HG03565 (cell line): ENCODE data around the gene TAS2R60.
A peak's percentile ranks its signal among the peaks of the same experiment; 100 is the strongest.
"Not testable (repeated sequence)": the region's sequence is repeated elsewhere in the genome, so short reads cannot be mapped to it uniquely, and the experiment has no call there.

Experiments
- ATAC-seq: cut with Tn5 transposase; IDR thresholded peaks from one replicate; pipeline ENCODE4 v1.9.1; 2021; ENCODE audit warnings: mild to moderate bottlenecking, moderate library complexity; ENCODE audit not compliant: unreplicated experiment

TAS2R60 gene

DNA sequence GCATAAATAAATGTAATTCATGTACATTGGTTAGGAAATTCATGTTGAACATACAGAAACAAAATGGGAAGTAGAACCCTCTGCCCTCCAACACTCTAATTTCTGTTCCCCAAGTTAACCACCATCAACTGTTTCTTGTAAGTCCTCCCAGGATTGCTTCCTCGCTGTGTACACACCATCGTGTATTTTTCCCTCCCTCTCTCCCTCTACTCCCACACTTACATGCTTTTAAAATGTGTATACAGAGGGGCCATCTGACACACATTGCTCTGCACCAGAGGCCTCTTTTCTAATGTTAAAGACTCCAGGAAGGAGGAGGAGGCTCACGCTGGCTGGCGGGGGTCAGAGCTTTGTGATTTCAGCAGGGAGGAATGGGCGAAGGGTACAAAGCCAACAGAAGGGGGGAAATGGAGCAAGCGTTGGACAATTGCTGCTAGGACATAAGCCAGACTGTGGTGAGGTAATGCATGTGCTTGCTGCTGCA is 32.7 kb upstream of the TAS2R60 start:
- no peak for ATAC-seq

DNA sequence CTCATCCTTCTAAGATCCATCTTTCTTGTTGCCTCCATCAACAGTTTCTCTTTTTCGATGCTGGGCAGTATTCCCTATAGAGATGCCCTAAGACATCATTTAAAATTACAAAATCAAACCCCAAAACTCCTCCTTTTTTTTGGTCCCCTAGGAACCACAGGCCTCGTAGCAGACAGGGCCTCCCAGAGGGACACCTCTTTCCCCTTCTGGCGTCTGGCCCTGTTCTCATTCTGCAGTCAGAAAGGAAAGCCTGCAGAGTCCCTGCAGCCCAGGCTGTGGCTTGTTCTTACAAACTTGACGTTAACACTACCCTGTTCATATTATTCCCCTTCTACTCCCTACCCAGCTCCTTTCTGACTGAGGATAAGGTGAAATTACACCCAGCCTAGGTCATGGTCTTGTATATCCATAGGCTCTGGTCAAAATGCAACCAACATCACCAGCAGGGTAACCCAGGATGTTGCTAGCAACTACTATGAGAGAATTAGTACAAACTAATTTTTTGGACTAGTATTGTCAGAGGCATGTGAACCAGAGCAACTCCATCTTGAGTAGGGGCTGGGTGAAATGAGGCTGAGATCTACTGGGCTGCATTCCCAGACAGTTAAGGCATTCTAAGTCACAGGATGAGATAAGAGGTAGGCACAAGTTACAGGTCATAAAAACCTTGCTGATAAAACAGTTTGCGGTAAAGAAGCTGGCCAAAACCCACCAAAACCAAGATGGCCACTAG is 31.1 kb upstream of the TAS2R60 start:
- no peak for ATAC-seq

DNA sequence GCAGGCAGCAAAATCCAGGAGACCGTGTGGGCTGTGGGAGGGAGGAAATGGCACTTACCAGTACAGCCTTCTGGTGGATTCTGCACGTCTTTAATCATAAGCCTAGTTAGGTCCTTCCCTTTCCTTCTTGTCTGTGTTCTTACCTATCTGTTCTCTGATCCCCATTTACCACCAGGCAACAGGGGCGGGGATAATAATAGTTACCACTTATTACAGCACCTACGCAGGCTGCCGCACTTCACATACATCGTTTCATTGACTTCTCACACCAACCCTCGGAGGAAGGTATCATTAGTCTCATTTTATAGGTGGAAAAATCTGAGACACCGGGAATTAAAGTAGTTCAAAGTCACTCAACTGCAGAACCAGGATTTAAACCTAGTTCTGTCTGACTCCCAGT is 30.1 kb upstream of the TAS2R60 start:
- no peak for ATAC-seq

DNA sequence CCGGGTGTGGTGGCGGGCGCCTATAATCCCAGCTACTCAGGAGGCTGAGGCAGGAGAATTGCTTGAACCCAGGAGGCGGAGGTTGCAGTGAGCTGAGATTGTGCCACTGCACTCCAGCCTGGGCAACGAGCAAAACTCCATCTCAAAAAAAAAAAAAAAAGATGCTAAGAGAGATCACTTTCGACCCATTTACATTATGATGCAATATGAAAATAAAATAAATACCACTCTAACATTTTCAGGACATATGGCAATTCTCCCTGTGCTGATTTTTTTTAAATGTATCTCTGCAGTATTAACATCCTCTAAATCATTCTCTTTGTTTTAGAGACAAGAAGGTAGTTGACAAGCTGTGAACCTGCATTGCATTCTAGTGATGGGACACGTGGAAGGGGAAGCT is 28.0 kb upstream of the TAS2R60 start:
- not testable (repeated sequence) for ATAC-seq

DNA sequence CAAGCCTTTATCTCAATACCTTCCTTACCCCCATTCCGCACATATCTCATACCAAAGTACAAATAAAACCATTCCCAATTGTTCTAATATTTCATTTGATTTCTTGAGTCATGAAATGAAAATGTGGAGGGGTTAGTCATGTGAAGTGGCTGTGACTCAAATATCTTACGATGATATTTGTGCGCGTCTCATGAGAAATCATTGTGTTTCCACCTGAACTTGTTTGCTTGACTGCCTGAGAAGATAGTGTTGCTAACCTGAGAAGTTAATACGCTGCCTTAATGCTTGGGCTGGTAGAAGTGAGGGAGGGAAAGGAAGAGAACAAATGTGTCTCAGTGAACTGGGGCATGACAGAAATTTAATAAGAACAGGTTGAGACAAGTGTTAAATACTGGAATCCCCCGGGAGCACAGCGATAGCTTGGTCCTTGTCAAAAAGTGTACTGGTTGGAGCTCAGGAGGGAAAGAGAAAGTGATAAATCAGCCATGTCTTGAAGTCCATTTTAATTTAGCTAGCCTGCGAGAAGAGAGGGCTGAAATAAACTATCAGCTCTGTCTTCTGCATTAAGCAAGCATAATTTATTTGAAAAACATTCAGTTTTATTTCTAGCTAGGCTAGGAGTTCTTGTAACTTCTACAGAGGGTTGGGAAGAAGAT is 27.4 kb upstream of the TAS2R60 start:
- no peak for ATAC-seq

DNA sequence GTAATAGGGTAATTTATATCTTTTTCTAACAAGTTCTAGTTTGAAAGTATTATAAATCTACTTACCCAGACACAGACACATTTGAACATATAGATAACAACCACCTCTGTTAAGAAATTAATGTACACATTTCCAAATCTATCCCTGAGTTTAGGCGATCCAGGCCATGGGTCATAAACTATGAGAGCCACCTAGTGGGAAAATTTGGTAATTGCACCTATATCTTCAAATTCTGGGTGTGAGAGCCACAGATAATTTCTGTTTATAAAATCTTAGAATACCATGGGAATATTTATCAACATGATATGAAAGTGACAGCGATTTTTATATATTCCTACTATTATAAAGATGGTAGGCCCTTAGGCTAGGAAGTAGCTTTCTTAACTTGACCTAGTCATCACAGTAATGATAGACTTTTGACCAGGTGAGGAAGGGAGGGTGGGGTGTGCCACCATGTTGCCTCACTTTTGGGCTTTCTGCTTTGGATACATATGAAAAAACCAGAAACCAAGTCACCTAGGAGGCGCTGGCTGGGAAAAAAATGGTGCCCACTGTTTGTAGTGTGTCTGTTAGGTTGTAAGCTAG is 26.6 kb upstream of the TAS2R60 start:
- no peak for ATAC-seq

GRCh38 chr7:143417734-143418383 is 25.4 kb upstream of the TAS2R60 start:
- no peak for ATAC-seq

DNA sequence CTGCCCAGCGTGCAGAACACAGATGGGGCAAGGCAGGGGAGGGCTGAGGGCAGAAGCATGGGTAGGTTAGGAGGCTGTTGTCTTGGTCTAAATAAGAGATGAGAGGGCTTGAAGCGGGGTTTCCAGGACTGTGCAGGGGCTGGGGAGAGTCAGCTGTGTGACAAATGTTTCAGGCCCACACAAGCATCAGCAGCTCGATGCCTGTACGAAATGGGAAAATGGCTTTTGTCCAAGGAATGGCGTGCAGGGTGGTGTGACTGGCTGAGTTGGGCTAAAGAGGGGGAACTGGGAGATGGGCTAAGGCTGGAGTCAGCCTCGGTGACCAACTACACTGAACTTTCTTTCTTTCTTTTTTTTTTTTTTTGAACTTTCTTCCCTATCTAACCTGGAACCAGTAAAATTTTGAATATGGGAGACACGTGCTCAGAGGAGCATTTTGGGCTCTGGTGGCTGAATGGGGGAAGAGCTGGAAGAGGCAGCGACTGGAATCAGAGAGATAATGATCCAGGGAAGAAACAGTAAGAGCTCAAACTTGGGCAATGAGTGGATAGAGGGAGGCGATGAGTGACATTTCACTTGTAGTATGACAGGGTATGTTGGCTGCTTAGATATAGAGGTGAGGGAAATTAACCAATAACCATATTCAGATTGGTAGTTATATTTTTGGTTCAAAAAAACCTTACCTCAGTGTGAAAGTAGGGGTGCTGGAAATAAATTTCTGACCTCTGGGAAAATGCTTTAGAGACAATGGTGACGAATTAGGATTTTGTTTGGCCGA is 24.4 kb upstream of the TAS2R60 start:
- no peak for ATAC-seq

DNA sequence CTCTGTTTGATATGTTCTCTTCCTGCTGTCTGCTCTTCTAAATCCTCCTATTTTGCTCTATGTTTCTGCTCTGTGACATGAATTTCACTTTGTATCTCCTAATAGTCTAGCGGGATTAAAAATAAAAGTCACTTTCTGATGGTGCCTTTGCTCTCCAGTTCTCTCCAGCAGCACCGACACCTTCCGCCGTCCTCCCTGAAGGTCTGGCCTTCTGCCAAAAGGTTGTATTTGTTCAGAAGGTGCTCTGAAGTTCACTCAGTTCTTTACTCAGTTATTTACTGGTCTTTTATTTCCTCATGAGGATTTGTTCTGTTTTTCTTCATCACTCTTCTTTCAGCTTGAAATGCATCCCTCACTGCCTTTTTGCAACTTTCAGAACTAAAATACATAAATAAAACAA is 23.4 kb upstream of the TAS2R60 start:
- no peak for ATAC-seq

DNA sequence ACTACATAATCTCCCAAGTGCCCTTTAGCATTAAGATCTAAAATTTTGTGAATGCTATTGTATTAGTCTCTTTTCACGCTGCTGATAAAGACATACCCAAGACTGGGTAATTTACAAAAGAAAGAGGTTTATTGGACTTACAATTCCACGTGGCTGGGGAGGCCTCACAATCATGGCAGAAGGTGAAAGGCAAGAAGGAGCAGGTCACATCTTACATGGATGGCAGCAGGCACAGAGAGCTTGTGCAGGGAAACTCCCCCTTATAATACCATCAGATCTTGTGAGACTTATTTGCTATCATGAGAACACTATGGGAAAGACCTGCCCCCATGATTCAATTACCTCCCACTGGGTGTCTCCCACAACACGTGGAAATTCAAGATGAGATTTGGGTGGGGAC is 22.6 kb upstream of the TAS2R60 start:
- ATAC-seq, result not testable (repeated sequence)

GRCh38 chr7:143422033-143422432 is 21.2 kb upstream of the TAS2R60 start:
- no peak for ATAC-seq

- ATAC-seq, result not testable (repeated sequence)
These were observed 18.8 kb upstream of the TAS2R60 start for GRCh38 chr7:143424476-143424875.

GRCh38 chr7:143426479-143427142 is 16.6 kb upstream of the TAS2R60 start:
- ATAC-seq, result no peak

DNA sequence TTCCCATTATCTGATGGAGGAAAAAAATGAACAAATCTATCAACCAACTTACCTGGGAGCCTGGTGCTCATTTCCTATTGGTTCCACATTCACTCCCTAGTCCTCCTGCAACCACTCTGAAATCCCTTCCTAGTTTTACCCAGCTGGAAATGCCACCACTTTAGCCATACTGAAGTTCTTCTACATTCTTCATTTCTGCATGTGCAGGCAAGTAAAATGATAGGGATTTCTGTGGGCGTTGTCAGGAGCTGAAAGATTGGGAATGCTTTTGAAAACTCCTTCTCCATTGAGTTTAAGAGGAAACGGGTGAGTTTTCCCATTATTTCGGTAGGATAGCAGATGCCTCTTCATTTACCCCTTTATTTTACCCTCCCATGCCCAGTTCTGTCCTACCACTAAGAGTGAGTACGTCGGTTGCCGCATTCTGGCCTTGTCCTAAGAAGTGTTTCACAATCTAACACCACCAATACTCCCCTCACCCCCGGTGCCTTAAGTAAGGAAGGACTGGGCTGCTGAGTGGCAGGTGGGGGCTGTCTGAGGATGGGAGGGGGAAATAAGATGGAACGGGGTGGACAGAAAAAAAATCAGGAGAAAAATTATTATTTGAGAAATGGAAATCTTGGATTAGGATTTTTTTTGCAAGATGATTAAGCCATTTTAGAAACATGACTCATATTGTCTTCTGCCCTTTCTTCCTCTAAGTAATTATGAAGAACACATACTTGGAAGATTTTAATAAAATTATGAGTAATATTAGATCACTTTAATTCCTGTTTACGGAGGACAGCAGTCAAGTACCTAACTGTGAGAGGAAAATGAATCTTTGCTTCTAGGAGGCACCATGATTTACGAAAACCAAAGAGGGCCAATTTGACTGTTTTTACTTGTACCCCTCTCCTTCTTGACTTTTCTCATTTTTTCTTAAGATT is 13.2 kb upstream of the TAS2R60 start:
- no peak for ATAC-seq

DNA sequence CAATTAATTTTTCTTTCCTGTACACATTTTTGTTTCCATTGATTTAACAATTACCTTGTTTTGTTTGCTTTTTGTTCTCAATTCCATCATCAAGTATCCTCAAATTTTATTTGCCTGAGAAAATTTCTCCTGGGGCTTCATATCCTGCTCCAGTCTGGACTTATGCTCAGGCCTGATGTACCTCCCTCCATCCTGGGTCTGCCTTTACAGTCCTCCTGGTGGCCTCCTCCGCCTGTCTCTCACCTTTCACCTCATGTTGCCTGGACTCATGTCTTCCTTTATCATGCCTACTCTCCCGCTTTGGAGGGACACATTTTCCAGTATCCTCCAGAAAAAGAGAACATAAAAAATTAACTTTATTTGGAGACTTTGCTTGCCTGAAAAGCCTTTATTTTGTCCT is 12.1 kb upstream of the TAS2R60 start:
- ATAC-seq, result no peak

- no peak for ATAC-seq
These were observed 9.5 kb upstream of the TAS2R60 start for GRCh38 chr7:143433759-143434158.

DNA sequence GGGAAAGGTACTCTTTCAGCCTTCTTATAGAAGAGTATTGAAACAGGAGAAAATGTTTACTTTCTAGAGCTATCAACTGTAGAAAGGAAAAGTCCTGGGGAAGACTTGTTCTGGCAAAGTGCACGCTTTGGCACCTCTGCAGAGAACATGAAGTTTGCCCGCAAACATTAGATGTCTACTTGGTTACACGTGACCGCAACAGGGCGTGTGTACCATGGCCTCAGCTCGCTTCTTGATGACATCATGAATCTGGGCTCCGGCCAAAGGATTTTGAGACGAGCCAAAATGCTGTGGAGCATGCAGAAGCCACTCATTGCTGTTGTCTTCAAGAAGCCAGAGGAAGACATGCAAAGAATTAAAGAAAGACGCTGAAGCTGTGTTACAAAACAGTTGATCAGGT is 8.6 kb upstream of the TAS2R60 start:
- ATAC-seq, result no peak

DNA sequence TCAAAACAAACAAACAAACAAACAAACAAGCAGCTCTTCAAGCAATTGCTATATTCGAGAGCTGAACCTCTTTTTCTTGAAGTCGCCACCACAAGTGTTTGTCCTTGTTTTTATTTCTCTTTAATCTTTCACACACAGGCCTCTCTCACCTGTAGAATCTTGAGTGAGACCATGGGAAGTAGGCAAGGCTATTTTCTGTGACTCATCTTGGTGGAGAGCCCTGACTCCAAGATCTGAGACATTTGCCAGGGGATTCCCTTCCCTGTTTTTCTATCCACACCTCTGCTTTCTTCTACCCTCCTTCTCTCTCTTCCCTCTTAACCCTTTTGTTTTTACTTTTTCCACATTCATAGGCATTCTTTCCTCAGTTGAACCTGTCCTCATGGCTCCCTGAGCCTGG is 8.0 kb upstream of the TAS2R60 start:
- ATAC-seq, result no peak

DNA sequence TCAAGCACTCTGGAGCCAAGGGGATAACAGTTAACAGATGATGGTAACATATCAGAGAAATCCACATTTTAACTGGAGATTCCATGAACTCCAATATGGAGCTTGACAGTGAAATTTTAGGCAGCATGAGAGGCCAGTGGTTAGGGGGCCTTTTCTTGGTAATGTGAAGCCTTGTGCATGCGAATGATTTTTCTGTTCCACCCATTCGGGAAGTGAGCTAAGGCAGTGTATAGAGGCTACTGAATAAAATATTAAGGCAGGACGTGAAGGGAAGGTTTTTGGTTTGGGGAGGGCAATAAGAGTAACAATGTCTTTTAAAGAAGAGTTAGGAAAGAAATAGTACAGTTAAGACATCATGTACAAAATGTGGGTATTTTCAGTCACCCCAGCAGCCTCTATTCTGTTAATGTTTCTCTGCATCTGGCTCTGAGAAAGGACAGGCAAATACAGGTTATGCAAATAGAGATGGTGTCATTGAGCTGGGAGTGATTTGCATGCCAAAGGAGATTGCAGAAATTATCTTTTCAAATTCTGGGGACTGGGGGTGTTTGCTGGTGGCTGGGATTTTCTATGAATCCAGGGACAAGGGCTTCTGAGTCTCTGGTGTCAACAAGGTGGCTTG is 6.8 kb upstream of the TAS2R60 start:
- ATAC-seq, result peak; percentile 67
